Transverse colon (tissue), 3 donors: Measurements from ENCODE around the gene ABCB8.
A peak's percentile ranks its signal among the peaks of the same experiment; 100 is the strongest.

Source experiments
- CTCF ChIP-seq, 5 experiments: fragments of 200-600 bp in 3 of 5; fragments of 450-650 bp in 2 of 5; sonication (generic) in 3 of 5; IDR thresholded peaks; 1 replicate in 2 of 5; 2 replicates in 3 of 5; pipeline ENCODE4 v1.5.1; 2016 to 2017; ENCODE audit warnings: antibody characterized with exemption in 5 of 5, inconsistent platforms in 3 of 5, mild to moderate bottlenecking in 2 of 5, moderate library complexity in 1 of 5
- POLR2A ChIP-seq: fragments of 450-650 bp; IDR thresholded peaks from one replicate; pipeline ENCODE4 v1.6.1; 2016; ENCODE audit warnings: antibody characterized with exemption, mild to moderate bottlenecking, moderate library complexity

- TF ChIP-seq POLR2A: peak; percentile 61
- peak in 1 of 5 experiments; percentile 11 for TF ChIP-seq CTCF (IDR thresholded peaks at IDR 0.05)
These were observed 57.7 kb downstream of the ABCB8 start, which contains the start of gene AGAP3 for GRCh38 chr7:151085691-151086620.
